ENCODE data around the gene DDR2.

GRCh38 chr1:162832470-162832869 is 200.2 kb downstream of the DDR2 start:
- TF ChIP-seq CTCF (IDR thresholded peaks at IDR 0.05; ENCODE audit: borderline replicate concordance, extremely low read depth, low read length, poor library complexity, severe bottlenecking) (no peak), EZH2 (IDR thresholded peaks at IDR 0.05; ENCODE audit: borderline replicate concordance, low read depth, low read length, severe bottlenecking) (no peak)

Measured in DND-41 (cell line).